ENCODE results near the gene SPTSSA. TPM values are rescaled to one million over a fixed set of nuclear protein-coding genes. Genes with fewer than 3 reads are reported as not detected.

The SPTSSA gene
- total RNA-seq, 1 donor from 2014 or later: 14.9 TPM

- H3K27ac Mint-ChIP-seq: no peak overlapping the region
- no peaks in the 10 kb centered on the region for H3K9me3 Mint-ChIP-seq
Measured at GRCh38 chr14:34449819-34450541, 12.1 kb downstream of the SPTSSA start.

GRCh38 chr14:34439090-34439489 is 22.9 kb downstream of the SPTSSA start:
- Mint-ChIP-seq H3K27me3 (no peaks in the 10 kb centered on the region), H3K9me3 (no peaks in the 10 kb centered on the region), H3K36me3 (peaks cover 12% of the 10 kb centered on the region), H3K4me3 (no peak overlapping the region), H3K4me1 (ENCODE audit: unreplicated experiment) (peaks cover 17% of the 10 kb centered on the region), H3K27ac (no peak overlapping the region)
- no peak for DNase-seq (ENCODE audit: extremely low spot score, unreplicated experiment)
- TF ChIP-seq, protein P1, sequence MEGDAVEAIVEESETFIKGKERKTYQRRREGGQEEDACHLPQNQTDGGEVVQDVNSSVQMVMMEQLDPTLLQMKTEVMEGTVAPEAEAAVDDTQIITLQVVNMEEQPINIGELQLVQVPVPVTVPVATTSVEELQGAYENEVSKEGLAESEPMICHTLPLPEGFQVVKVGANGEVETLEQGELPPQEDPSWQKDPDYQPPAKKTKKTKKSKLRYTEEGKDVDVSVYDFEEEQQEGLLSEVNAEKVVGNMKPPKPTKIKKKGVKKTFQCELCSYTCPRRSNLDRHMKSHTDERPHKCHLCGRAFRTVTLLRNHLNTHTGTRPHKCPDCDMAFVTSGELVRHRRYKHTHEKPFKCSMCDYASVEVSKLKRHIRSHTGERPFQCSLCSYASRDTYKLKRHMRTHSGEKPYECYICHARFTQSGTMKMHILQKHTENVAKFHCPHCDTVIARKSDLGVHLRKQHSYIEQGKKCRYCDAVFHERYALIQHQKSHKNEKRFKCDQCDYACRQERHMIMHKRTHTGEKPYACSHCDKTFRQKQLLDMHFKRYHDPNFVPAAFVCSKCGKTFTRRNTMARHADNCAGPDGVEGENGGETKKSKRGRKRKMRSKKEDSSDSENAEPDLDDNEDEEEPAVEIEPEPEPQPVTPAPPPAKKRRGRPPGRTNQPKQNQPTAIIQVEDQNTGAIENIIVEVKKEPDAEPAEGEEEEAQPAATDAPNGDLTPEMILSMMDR (conservative IDR thresholded peaks at IDR 0.05): no peak

More at GRCh38 chr14:34449819-34450541, 12.1 kb downstream of the SPTSSA start:
- DNase-seq (ENCODE audit: extremely low spot score, unreplicated experiment): no peak
- Mint-ChIP-seq H3K4me3 (no peak overlapping the region), H3K27me3 (no peaks in the 10 kb centered on the region), H3K36me3 (peaks cover 12% of the 10 kb centered on the region), H3K4me1 (ENCODE audit: unreplicated experiment) (peaks cover 4% of the 10 kb centered on the region)
- TF ChIP-seq, protein P1 (conservative IDR thresholded peaks at IDR 0.05): no peak

GRCh38 chr14:34438438-34438837 is 23.6 kb downstream of the SPTSSA start:
- Mint-ChIP-seq H3K36me3 (peaks cover 12% of the 10 kb centered on the region), H3K4me3 (no peak overlapping the region), H3K27ac (no peak overlapping the region), H3K27me3 (no peaks in the 10 kb centered on the region), H3K9me3 (no peaks in the 10 kb centered on the region), H3K4me1 (ENCODE audit: unreplicated experiment) (peaks cover 17% of the 10 kb centered on the region)
- DNase-seq (ENCODE audit: extremely low spot score, unreplicated experiment): no peak
- TF ChIP-seq, protein P1 (conservative IDR thresholded peaks at IDR 0.05): no peak

GRCh38 chr14:34437729-34438080 is 24.3 kb downstream of the SPTSSA start:
- Mint-ChIP-seq H3K27ac (no peak overlapping the region), H3K9me3 (no peaks in the 10 kb centered on the region), H3K4me1 (ENCODE audit: unreplicated experiment) (peaks cover 17% of the 10 kb centered on the region), H3K4me3 (no peak overlapping the region), H3K36me3 (peaks cover 14% of the 10 kb centered on the region), H3K27me3 (no peaks in the 10 kb centered on the region)
- TF ChIP-seq, protein P1 (conservative IDR thresholded peaks at IDR 0.05): no peak
- no peak for DNase-seq (ENCODE audit: extremely low spot score, unreplicated experiment)

GRCh38 chr14:34436960-34437728 is 24.9 kb downstream of the SPTSSA start:
- Mint-ChIP-seq H3K27ac (no peak overlapping the region), H3K36me3 (peaks cover 11% of the 10 kb centered on the region), H3K9me3 (no peaks in the 10 kb centered on the region), H3K4me1 (ENCODE audit: unreplicated experiment) (peaks cover 17% of the 10 kb centered on the region), H3K27me3 (no peaks in the 10 kb centered on the region), H3K4me3 (no peak overlapping the region)
- TF ChIP-seq, protein P1 (conservative IDR thresholded peaks at IDR 0.05): no peak
- no peak for DNase-seq (ENCODE audit: extremely low spot score, unreplicated experiment)

Measured in type B pancreatic cell (in vitro differentiated cells).